HG02678 (cell line): ENCODE measurements around the gene SLC9A7.

Source experiments
- ATAC-seq: cut with Tn5 transposase; IDR thresholded peaks from one replicate; pipeline ENCODE4 v1.9.1; 2021; ENCODE audit warnings: mild to moderate bottlenecking, moderate library complexity; ENCODE audit not compliant: unreplicated experiment

SLC9A7 gene

DNA sequence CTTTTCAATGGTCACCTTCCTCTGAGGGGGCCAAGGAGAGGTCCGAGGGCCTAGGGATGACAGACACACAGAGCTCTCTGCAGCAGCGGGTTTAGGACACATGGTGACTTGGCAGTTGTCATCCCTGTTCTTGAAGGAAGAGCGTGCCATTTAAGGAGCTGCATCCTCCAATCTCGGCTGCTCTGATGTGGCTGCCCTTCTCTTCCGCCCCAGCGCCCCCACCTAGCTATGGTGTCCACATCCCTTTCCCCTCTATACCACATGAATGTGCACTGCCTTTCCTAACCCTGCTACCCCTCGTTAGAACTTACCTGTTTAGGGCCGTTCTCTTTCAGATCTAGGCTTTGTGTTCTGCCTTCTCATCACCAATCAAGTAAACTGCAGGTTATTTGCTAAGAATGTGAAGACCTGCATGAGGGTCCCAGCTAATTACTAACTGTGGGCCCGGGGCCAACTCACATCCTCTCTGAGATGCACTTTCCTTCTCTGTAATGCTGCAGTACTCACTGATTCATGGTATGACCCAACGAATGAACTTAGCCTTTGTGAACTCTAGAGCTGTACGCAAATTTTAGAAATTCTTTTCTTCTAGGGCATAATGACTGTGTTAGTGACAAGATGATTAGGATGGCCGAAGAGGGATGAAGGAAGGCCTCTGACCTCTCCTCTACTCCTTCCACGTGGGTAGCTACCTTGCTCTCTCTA, 147.1 kb downstream of the SLC9A7 start:
- ATAC-seq = no peak

DNA sequence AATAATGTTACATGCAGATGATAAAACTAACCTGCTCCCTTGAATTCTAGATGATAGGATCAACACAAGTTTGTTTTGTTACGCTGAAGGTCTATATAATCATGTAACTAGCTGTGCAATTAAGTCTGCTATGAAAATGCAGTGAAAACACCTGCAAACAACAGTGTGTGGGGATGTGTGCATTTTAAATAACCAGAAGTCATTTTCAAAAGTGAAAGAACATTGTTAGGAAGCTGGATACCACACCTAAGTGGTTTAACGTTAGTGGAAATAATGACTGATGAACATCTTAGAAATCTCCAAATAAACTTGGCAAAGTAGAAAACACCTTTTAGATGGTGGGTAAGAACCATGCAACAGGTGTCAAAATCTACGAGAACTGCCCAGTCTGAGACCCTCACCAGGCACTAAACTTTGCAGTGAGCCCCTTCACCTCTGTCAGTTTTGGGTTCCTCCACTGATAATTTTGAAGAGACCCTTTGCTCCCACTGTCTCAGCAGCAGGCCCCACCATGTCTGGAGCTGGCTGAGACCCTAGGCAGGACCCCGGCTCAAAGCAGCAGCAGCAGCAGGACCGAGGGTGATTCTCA, 148.8 kb downstream of the SLC9A7 start:
- no peak for ATAC-seq

DNA sequence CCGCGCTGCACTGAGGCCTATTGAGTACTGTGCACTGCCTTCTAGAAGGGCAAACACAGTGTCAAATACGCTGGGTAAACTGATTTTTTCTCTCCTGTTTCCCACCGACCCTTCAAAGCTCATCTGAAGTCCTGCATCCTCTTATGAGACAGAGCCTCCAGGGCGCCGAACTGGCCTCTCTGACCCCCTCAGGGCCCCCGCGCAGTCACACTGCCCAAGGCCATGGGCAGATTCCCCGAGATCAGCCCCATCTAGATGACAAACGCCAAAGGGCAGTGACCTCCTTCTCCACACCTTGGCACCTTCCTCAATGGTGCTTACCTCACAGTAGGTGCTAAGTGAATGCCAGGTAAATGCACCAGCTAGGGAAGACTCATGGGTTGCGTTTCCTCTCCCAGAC, 151.0 kb downstream of the SLC9A7 start:
- ATAC-seq = no peak

DNA sequence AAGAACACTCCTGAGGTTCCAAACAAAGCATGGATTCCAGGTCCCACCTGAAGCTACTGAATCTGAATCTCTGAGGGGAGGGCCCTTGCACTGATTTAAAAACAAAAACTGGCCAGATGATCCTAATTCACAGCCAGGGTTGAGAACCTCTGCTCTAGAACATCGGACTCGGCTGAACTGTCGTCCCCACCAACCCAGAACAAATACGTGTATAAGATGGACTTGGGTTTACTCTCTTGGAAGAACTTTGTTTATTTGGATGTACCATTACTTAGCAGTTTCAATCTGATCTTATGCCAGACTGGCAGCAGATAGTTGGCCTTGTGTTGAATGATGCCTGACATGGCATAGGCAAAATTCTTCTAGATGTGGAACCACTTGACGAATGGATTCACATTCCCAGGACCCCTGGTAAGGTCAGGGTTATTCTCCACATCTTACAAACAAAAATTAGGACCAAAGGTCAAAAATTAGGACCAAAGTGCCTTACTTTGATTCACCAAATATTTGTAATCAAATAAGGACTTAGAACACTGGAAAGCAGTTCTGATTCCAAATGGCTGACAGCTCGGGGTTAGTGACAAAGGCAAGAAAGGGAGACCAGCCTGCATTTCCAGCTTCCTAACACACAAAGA, 156.3 kb downstream of the SLC9A7 start:
- no peak for ATAC-seq

DNA sequence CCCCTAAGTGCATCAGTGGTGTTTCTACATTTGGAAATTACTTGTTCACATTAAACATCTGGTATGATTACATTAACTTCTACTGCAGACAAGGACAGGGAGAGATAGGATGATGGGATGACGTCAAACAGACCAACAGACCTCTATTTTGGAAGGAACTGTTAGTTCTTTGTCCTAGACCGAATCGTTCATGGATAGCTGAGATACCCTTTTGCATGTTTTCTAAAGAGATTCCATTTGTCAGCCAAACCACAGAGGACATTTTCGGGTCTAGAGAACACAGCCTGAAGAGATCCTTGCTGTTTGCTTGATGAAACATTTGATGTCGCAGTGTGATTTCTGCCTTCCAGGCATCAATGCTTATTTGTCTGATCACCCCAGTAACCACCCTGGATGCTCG, 157.6 kb downstream of the SLC9A7 start:
- ATAC-seq = no peak

DNA sequence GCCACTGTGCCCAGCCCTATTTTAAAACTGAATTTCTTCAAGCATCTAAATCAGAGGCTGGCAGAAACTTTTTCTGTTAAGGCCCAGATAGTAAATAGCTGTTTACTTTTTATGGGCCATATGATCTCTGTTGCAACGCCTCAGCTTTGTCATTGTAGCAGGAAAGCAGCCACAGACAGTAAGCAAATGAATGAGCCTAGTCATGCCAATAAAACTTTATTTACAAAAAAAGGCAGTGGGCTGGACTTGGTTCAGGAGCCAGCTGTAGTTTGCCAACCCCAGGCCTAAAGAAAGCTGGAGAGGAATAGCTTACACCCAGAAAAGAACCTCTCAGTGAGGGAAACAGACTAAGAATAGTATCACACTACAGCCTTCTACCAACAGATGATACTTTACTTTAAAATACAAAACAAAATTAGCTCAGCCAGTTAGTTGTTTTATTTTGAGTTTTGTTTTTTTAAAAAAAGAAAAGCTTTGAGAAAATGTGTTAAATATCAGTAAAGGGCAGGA, 159.8 kb downstream of the SLC9A7 start:
- no peak for ATAC-seq

DNA sequence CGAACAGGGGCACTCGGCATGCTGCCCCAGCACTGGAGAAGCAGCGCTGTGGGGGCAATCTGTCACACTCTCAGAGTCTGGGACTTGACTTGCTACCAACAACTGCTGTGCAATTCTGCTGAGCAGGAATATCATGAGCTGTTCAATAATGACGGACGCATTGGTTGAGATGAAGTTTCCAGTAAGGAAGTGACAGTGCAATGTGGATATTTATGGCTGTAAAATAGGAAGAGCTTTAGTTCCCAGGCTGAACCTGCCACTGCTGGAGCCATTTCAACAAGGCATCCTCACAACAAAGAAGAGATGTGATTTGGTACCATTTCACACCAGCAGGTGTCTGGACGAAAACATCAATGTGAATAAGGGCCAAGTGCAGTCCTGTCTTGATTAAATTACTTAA, 161.1 kb downstream of the SLC9A7 start:
- no peak for ATAC-seq

DNA sequence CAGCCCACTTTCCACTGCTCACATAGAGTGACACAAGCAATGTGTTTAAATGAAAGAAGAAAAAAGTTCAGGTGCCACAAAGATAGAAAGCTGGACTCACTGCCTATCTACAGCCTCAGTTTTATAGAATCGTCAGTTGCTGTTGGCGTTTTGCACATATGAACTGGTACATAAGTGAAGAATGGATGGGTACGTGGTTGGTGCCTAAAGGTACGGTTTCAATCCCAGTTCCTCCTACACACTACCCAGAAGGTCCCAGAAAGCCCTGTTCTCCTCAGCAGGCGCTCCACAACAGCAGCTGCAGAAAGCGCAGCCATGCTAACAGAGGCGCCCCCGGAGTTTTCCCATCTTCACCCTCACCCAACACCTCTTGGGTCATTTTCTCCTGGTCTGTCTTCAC, 161.7 kb downstream of the SLC9A7 start:
- ATAC-seq = no peak

DNA sequence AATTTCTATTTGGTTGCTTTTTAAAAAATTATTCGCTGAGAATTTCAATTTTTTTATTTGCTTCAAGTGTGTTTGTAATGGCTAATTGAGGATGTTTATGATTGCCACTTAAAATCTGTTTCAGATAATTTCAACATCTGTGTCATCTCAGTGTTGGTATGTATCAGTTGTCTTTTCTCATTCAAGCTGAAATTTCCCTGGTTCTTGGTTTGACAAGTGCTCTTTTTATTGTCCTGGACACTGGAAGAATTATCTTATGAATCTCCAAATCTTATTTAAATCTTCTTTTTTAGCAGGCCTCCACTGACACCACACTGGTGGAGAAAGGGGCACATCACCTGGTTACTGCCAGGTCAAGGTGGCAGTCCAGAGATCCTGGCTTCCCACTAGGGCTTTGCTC, 163.8 kb downstream of the SLC9A7 start:
- no peak for ATAC-seq

DNA sequence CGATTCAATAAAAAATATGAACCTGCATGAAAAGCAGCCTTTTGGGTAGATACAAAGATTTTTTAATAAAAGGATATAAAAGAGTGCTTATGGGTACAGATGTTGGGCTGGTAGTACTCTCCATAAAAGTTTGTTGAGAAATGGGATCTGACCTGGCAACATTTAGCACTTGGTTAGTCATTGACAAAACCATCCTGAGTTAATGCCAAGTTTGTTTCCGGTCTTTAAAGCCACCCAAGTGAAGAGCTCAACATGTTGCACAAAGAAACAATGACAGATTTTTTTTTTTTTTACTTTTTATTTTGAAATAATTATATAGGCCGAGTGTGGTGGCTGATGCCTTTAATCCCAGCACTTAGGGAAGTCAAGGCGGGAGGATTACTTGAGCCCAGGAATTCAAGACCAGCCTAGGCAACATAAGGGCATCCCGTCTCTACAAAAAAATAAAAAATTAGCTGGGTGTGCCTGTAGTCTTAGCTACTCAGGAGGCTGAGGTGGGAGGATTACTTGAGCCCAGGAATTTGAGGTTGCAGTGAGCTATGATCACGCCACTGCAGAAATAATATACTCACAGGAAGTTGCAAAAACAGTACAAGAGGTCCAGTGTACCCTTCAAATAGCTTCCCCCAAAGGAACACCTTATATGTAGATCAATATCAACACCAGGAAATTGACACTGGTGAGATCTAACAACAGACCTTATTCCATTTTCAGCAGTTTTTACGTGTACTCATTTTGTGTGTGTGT, 168.8 kb downstream of the SLC9A7 start:
- ATAC-seq = no peak

DNA sequence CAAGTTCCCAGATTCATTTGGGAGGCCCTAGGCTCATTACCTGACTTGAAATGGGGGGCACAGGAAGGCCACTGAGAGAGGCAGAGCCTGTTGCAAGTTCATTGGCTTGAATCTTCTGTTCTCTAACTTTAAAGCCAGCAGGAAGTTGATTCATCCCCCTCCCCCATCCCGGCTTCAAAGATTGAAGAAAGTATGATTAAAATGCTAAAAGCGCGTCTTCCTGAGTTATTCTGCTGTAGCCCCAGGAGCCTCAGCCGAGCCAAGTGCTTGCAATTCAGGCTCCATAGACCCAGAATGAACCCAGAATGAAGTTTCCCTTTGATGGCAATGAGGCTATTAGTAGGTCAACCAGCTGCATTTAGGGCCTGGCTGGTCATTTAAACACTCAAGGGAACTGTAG, 170.7 kb downstream of the SLC9A7 start:
- ATAC-seq = no peak

DNA sequence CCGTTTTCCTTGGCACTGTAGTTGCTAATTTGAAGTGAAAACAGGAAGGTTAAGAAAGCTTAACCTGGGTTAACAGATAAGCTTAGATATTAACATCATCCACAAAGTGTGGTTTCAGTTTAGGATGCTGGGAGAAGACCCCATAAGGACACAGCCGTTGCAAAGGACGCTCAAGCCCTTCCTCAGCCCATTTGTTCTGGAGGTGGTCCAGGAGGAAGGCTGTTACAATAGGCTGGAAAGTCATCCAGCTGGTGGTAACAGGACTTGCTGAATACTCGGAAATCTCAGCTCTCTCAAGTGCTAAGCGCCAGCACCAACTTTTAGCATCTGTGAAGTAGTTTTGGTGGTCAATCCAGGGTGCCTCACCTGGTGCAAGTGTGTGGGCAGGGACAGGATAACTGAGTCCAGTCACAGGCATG, 171.2 kb downstream of the SLC9A7 start:
- no peak for ATAC-seq

DNA sequence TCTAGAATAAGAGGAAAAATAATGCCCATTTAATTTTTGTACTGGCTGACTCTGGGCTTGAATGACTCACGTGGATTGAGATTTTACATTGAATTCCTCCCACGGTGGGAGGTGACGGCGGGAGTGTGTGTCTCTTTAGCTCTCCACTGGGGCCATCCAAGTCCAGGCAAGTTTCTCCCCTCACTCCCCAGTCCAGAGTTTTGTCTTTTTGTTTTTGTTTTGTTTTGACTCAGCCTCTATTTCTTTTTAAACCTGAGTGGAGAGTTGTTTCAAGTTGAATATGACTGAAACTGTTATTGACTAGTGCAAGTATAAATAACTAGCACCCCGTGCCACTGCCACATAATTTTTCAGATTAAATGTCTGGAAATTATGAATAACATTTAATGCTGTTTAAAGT, 171.8 kb downstream of the SLC9A7 start:
- peak; percentile 66 for ATAC-seq

DNA sequence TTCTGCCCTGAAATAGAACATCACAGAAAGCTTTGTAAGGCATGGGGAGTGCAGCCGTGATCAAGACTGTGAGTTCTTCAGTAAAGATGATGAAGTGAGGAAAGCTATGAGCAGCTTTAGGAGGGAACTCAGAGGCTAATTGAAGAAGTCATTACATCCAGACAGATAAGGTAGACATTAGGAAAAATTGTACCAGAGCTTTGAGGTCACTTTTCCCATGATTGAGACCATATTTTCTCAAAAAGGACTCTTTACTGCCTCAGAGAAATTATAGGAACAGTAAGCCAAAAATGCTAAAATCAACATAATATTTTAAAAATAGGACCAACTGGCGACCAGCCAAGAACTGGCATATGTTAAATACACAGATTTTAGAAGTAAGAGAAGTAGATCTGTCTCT, 174.2 kb downstream of the SLC9A7 start:
- ATAC-seq = no peak

DNA sequence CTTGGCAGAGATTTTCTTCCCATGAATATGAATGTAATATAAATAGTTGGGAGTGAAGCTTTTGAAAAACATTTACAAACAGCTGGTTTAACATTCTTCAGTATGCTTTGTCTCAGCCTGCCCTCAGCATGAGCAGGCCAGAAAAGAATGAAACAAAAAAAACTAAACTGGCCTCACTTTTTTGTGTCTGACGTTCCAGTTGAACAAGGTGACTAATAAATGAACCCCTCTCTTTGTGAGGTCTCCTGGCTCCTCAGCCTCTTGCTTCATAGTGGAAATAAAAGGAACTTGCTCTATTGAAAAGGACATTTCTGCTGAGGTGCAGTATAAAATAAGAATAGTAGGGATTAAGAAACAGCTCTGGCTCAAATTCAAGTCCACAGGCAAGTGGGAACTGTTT, 176.0 kb downstream of the SLC9A7 start:
- ATAC-seq = no peak

DNA sequence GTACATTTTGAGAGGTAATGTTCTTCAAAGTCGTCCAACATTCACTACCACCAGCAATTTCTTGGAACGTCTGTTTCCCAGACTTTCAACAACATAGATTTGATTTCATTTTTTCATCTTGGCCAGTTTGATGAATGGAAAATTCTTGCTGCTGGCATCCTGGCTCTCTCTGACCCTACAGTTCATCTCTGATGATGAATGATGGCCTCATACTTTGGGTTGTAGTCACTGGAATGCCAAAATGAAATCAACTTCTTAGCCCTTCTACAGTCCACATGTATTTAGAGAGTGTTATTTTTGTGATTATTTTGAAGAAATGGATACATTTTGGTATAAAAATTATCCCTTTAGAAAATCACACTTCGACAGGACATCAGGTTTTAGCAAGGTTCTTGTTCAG, 176.6 kb downstream of the SLC9A7 start:
- ATAC-seq = no peak

DNA sequence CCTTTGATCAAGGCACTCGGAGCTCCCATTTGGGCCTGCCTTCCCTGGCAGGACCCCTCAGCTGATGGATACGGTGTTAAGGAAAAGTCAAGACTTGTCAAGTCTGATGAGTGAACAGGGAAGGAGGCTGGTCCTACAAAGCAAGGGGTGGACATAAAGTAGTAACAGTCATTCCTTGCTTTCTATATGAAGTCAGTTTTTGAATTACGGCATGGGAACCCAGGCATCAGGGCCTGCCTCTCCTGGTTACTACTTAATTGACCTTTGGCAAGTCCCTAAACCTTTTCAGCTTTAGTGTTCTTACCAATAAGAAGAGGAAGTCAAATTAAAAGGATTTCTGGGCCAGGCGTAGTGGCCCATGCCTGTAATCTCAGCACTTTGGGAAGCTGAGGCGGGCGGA, 178.3 kb downstream of the SLC9A7 start:
- ATAC-seq = no peak

DNA sequence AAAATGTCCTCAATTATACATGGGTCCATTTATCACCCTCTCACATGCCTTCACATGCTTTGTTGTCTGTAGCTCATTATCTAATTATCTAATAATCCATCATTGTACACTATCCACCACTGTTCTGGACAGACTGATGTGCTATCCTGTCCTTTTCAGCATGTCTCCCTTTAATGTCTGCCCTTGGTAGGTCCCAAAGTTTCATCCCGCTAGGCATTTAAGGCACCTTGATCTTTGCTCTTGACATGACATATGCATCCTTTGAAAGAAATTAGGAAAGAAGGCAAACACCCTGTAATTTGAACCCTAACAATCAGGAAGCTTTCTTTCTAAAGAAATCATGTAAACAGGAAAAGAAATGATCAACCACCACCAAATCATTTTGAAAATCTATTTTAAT, 179.7 kb downstream of the SLC9A7 start:
- no peak for ATAC-seq

DNA sequence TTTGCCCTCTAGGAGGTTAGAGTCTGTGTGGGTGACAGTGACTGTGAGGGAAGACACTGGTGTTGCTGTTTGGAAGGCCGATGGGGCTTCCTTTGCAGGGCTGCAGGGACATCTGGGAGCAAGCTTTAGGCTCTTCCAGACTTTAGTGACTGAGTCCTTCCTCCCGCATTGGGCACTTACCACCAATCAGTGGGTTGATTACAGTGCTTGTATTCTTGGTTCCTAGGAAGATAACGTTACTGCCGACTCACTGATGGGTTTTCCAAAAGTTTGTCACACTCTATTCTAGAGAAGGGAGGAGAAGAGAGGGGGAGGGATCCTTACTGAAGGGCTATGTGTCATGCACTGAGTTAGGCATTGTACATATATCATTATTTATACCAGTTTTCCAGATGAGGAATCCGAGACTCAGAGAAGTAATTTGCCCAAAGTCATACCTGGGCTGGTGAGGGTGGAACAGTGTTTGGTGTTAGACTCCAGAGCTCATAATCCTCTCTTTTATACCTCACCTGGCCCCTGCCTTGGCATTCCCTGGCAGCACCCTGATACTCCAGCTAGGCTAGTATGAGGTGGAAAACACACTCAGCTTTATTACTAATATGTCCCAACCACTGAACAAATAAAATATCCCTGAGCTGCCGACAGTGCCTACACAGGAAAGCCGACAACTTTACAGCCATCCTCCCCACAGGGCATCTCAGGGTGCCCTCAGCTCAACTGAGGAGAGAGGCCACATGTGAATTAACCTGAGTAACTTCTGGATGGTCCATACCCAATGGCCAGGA, 181.5 kb downstream of the SLC9A7 start:
- no peak for ATAC-seq

DNA sequence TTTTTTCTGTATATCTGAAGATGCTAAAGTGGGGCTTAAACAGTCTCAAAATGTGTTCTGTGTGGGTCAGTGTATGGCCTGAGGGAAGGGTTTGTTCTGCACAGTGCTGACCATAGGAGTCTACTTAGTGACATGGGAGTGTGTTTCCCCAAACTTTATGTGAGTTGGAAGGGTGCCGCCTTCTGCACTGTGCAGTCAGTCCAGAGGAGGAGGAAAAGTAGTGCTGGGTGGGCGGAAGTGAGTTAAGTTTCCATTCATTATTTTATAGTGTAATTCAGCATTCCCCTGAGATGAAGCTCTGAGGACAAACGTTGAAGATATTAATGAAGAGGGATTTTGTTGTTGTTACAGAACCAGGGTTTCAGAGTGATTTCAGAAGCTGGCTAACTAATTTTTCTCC, 182.5 kb downstream of the SLC9A7 start:
- ATAC-seq = no peak

DNA sequence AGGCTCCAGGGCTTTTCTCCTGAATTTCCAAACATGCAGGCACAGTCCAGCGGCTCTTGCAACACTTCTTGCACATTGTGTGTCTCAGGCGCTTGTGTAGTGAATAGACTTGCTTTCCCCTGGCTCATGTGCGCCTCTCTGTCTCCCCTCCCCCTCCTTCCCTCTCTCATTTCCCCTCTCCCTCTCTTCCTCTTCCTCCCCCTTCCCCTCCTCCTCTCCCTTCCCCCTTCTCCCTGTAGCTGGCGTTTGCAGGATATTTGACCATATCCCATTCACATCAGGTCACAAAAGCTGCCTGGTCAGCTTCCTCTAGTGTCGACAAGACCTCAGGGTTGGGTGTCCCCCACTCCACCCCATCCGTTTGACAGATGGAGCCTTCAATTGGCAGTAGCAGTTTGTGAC, 182.9 kb downstream of the SLC9A7 start:
- no peak for ATAC-seq
